HUDEP-2 (cell line): ENCODE measurements around the gene ARID1B.
A peak's percentile ranks its signal among the peaks of the same experiment; 100 is the strongest.

ENCODE experiments used
- DNase-seq, 76 experiments: peaks; one replicate each; lab custom pipeline; 2025; ENCODE audit not compliant: unreplicated experiment in 76 of 76; lab: John Stamatoyannopoulos, UW

Gene ARID1B

DNA sequence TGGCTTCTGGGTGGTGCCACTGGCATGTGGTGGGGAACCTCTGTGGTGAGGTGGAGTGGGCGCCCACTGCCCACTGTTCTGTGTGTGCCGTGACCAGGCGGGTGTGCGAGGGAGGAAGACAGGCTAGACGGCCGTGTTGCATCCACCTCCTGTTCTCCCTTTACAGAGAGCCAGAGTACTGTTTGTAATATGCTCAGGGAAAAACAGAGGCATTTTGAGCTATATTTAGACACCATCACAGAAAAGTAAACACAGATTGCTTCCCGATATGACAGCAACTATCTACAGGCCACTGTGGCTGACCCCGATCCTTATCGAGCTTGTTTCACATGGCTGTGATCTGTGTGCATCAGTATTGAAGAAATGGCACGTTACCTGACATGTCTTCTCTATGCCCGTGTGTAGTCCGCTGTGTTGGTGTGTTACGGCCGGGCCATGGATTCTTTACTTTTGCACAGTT is 45.6 kb downstream of the ARID1B start:
- no peak for DNase-seq

DNA sequence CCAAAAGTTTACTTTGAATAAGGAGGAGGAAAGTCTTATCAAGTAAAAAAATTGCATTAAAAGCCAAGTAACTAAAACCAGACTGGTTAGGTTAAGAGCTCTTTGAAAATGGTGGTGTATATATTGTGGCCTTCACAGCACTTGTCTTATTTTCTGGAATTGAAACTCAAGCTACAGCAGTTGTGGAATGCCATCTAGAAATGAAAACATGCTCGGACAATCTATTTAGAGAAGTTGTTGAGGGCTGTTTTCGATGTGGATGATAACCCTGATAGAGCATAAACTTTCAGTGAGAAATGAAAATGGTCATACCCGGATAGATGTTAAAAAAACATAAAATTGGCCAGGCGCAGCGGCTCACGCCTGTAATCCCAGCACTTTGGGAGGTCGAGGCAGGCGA is 47.0 kb downstream of the ARID1B start:
- DNase-seq: no peak

DNA sequence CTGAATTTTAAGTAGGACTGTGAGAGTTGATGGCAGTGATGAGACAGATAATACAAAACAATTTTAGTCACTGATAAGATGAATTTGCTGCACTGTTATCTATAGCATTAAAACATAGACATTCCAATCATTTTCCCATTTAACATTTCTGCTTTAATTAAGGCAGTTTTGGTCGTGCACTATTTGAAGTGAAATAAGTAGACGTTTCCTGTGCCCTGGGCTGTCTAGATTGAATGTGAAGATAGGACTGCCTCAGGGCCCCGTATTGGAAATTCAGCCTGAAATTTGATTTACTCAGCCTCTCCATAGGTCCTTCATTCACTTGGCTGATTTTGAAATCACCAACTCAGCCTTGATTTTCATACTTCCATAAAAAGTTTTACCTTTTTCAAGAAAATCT is 48.3 kb downstream of the ARID1B start:
- no peak for DNase-seq

DNA sequence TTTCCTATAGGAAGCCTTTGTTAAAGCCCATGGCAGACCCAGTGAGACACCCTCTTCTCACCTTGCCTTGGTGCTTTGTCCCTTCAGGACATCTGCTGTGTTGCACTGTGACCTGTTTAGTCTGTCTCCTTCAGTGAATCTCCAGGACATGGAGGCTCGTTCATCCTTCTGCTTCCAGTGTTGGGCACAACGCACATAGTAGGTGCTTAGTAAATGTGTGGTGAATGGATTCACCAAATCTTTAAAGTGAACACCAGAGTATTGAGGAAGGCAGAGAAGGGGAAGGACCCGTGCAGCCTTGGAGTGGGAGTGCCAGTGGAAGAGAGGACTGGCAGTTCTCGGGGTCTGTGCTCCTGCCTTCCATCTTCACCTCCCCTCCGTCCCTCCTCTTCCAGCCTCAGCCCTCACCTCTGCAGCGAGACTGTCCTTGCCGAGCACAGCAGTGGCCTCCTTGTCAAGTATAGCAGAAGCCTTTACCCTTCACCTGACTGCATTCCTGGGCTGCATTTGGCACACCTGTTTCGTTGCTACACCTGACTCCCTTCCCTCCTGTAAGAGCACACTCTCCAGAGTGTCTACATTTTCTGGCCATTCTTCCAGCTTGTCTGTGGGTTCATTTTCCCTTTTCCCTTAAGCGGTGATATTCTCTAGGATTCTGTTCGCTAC is 49.2 kb downstream of the ARID1B start:
- DNase-seq: no peak

DNA sequence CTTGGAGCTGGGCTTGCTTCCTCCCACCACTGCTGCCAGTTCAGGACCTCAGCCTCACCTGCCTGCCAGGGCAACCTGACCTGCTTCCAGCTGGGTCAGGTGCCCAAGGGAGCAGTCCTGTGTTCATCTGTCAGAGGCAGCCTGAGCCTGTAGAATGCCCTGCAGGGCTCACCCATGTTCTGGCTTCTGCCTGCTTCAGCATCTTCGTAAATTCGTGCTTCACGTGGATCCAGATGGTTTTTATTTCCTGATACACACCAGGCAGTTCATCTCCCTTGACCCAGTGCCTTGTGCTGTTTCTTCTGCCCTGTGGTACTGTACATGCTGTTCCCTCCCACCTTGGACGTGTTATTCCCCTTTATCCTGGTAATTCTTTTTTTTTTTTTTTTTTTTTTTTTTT is 50.2 kb downstream of the ARID1B start:
- DNase-seq: no peak

DNA sequence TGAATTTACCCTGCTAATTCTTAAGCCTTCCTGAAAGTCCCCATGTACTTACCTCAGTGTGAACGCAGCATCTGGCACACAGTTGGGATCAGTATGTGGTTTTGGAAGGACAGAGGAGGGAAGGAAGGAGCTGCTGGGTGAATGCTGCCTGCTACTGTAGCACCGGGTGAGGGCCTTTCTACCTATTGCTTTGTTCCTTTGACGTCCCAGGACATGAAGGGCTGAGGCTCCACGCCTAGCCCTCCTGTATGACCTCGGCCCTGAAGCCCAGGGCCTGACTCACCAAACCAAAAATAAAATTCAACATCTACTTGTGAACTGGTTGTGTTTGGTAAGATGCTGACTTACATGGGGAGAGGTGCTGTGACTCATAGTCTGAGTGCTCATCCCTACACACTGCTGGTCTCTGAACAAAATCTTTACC is 51.1 kb downstream of the ARID1B start:
- DNase-seq: no peak

DNA sequence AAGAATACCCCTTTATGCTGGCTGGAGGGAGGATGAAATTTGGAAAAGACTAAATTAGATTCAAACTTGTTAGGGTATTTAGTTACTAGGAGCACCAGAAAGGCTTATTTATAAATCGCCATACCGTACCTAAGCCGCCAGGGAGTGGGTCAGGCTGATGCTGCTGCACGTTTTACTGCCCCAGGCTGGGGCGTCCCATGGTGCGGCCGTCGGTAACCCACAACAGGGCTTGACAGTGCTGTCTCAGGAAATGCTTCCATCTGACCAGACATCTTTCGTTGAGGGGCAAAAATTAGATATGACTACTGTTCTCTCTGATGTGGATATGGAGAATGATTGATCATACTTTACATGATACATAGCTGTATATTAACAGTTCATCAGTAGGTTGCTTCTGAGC is 52.9 kb downstream of the ARID1B start:
- no peak for DNase-seq

DNA sequence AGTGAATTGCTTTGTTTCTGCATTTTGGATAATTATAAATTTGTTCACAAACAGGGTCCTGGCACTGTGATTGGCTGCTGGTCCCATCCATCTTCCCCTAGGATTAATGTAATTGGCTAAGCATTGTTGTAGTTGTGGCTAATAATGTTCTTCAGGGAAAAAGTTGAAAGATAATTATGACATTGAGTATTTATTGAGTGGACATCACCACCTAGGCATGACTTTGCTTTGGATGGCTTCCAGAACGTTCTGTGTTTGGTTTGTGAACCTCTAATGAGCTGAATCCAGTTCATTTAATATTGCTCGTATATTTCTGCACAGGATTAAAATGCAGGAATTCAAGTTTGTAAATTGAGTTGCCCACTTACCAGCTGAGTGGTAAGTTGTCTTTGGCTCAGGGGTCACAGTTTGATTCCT is 55.1 kb downstream of the ARID1B start:
- peak in 2 of 76 experiments; percentile 15 to 40 for DNase-seq

DNA sequence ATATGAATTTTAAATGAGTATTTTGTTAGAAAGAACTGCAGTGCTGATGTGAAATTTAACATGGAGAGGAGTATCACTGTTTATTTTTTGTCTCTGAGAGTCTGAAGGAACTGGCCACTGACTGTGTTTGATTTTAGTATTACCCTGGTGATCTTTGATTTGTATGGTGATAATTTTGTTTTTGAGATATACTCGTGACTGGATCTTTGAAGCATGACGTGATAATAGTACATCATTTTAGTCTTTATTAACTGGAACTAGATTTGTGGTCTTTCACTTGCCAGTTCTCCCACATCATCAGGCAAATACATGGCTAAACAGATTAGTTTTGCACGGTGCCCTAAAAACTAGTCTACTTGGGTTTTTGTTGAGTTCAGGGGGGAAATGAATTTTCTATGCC is 55.5 kb downstream of the ARID1B start:
- DNase-seq: no peak

DNA sequence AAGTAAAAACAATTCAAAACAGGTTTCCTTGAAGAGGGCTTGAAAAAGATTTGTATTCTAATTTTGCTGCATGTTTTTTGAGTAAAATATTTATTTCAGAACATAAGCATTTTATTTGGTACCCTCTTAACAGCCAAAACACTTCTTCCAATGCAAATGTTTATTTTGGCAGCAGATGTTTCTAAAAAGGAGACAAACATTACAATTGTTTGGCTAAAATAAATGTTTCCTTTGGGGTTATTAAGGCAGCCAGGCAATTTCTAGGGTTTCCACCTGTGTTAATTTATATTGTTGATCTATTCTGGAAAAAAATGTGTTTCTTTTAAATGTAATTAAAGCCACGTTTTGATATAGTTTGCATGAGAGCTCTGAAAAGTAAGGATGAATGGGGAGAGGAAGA is 56.6 kb downstream of the ARID1B start:
- DNase-seq: no peak

DNA sequence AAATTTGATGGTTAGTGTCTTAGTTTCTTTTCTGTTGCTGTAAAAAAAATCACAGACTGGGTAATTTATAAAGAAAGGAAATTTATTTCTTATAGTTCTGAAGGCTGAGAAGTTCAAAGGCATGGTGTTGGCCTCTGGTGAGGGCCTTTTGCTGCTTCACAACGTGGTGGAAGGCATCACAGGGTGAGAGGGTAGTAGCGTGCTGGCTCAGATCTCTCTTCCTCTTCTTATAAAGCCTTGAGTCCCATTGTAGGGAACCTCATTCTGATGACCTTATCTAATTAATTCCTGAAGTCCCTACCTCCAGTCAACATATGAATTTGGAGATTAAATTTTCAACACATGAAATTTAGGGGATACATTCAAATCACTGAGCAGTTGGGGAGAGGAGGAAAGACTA is 62.0 kb downstream of the ARID1B start:
- no peak for DNase-seq

DNA sequence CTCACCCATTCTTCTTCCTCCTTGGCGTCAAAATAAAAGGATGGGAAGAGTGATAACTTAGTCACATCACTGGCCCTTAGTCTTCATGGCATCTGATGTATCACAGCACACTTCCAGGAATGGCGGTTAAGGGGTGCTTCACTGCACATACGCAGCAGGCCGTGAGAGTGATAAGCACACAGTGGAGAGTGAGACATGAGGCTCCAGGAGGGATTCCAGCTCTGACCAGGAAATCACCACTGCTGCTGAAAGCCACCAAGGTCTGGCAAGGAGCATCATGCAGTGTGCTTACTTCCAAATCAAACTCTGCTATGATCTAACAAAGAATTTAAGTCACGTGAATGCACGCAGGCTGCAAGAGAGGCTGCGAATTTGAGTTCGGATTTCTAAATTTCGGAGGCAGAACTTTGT is 62.4 kb downstream of the ARID1B start:
- no peak for DNase-seq

DNA sequence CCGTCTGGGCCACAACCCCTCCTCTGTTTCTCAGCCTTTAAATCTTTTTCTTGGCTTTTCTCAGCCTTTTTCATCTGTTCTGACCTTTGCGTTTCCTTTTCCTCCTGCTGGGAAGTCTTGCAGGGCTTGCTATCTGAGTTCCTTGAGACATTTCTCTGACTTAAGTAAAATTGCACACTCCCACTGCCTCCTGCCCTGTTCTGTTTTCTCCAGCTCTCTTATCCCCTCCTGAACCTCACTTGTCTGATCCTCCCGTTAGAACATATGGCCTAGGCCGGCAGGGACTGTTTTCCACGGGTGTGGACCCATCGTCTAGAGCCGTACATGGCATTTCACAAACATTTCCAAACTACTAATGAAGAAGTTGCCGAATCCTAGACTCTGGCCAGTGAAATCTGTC is 63.0 kb downstream of the ARID1B start:
- no peak for DNase-seq

DNA sequence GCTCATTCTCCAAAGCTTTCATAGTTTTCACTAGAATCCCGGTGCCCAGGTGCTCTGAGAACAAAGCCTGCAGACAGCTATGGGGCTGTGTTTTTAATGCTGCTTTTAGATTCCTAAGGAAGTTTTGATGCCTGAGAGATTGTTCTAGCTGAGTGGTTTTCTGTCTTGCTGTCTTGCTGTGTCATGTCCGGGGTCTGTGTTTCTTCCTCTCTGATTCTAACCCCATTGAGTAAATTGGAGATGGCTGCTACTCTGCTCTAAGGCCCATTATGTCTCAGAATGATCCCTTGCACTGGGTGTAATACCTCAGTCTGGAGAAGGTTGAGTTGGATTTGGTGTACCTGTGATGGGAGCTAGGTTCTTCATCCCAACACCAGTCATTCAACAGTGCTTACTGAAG is 63.4 kb downstream of the ARID1B start:
- no peak for DNase-seq

DNA sequence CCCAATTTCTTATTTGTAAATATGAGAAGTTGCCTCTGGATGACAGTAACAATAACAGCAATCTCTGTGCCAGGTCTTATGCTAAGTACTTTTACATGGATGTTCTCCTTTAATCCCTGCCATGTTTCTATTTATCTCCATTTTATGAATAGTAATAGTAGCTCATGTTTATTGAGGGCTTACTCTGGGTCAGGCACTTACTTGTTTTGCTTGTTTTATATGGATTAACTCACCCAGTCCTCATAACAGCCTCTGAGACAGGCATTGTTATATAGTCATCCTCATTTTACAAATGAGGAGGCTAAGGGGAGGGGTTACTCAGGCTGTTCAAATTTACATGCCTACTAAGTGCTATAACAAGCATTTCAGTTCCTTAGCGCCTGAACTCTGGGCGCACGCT is 64.3 kb downstream of the ARID1B start:
- DNase-seq: no peak

DNA sequence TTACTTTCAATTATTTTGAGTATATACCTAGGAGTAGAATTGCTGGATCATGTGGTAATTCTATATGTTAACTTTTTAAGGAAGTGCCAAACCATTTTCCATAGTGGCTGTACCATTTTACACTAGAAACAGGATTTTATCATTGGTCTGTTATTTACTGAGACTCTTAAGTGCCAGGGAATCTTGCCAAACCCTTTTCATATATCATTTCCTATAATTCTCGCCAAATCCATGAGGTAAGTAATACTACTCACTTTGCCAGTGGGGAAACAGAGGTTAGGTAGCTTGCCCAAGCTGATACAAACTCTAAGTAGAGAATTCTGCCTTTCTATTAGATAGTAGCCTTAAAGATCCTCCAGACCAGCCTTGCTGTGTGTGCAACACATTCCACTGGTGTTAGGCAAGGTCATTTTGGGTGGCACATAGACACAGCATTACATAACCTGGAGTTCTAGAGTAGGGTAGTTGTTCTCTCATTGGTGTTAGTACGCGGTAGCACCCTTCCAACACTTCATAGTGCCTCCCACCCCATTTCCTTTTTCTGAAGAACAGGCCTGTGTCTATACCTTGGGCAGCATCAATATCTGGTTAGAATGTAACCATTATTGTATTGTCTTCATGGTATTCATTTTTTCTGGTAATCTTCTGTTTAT is 65.5 kb downstream of the ARID1B start:
- no peak for DNase-seq

DNA sequence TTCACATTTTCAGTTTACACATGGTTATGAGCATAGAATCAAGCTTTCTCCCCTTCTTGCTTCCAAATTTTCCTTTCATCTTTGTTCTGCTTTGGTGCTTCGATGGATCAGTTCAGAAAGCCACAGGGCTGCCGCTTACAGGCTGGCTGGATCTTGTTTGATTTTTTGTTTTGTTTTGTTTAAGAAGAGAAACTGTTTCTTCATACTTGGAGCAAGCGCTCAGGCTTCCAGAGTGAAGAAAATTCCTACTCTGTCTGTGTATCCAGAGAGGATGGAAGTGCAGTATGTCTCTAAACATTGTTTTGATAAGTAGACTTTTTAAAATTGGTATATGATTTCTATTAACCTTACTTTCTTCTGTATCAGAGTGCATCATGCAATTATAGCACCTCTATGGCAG is 66.9 kb downstream of the ARID1B start:
- DNase-seq: no peak

DNA sequence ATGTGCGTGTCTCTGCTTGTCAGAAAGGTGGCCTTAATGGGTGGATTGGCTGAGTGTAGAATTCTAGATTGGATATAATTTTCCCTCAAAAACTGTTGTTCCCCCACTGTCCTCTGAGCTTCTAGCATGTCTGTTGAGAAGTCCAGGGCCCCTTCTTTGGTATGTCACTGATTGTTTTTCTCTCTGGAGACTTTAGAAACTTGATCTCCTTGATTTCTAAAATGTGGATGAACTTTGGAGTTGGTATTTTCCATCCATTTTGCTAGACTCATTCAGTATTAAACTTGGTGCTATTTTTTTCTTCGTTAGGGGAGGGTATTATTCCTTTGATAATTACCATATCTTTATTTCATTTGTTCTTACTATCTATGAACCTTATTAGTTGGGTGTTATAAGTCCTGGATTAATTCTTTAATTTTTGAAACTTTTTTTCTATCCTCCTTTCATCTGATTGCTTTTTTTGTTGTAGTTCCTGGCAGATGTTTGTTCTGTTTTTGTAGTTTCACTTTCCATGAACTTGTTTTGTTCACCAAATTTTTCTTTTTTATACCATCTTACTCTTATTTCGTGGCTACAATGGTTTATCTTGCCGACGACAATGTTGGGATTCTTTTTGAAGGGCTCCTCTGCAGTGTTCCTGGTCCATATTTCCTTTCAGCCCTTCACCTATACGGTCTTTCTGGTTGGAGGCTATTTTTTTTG is 68.4 kb downstream of the ARID1B start:
- no peak for DNase-seq

DNA sequence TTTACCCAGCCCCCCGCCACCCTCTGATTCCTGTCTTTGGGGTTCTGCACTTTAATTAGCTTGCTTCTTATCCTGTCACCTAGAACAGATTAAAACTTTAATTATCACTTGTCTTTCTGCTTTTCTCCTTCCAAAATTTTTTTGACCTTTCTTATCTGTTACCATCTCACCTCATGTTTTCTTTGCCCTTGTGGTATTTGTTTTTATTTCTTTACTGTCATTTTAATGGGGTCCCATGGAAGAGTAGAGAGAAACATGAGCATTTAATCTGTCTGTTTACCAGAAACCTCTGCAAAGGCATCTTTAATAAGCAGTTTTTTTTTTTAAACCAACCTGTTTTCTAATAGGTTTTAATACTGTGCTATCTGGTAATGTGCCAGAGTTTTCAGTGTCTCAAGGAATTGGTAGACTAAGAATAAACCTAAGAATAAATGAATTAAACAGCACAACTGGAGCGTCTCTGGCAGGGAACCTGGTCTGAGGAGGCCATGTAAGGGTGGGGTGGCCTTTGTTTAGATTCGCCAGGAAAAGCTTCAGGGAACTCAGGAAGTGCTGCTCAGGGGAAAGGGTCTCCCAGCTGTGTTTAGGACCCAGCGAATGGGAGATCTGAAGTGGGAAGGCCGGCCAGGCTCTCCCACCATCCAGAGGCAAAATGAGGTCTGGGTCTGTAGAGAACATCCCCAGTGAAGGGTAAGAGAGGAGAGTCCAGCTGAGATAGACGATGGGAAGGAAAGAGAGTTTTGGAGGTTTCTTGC is 69.8 kb downstream of the ARID1B start:
- no peak for DNase-seq

DNA sequence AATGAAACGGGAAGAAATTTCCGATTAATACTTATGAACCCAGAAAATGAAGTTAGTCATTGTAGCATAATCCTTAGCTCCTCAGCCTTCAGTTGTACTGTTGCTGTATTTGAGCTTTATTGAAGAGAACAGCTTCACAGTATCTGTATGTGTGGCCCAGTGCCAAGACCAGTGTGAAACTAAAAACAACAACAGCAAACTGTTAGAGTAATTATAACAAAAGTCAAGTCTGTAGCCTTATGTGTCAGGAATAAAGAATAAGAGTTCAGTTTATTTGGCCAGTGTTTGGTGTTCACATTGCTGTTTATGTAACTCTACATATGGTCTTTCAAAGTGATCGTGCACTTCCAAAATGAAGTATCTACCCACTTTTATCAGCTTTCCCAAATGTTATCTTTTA is 70.9 kb downstream of the ARID1B start:
- DNase-seq: no peak

DNA sequence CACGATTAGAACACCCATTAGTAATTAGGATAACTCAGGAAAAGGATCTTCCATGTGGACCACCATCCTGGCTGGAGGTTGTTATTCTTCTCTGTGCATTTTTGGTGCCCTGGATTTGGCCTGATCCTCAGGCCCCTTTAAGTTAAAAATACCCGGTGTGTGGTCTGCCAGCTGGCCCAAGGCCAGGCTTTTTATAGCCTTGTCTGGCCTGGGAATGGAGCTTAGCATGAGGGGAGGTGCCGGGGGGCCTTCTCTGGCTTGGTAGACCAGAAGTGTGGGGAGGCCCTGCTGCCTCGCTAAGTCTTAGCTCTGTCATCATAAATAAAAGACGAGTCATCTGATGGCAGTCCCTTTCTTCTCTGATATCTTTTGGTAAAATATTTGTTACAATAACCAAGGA is 71.4 kb downstream of the ARID1B start:
- peak in 3 of 76 experiments; percentile 12 to 25 (median 18) for DNase-seq
